ENCODE measurements around the gene LRP2. TPM values are rescaled to one million over a fixed set of nuclear protein-coding genes. Genes with fewer than 3 reads are reported as not detected.

The LRP2 gene
- polyA plus RNA-seq, 4 donors, result 0.01 to 10.4 TPM; not detected in 2

GRCh38 chr2:169386722-169387121 lies 24.4 kb upstream of the LRP2 start:
- WGBS, 3 donors, result 14 to 43% (median 27%) methylated on average over 2 of the region's 2 CpGs
- Histone ChIP-seq H3K4me1 (ENCODE audit: control insufficient read depth in 3 of 3, insufficient read depth in 2 of 3, low read depth in 1 of 3, low read length in 2 of 3) (peaks cover 0 to 10% (median 0%) of the 10 kb centered on the region in 3 donors), H3K4me3 (ENCODE audit: low read depth in 1 of 3, low read length in 3 of 3) (no peak overlapping the region), H3K27me3 (ENCODE audit: control insufficient read depth in 3 of 3, insufficient read depth in 3 of 3, low read length in 3 of 3) (peaks cover 0 to 3% (median 0%) of the 10 kb centered on the region in 3 donors), H3K9me3 (ENCODE audit: control insufficient read depth in 2 of 2, insufficient read depth in 1 of 2, low read depth in 1 of 2, low read length in 1 of 2) (no peaks in the 10 kb centered on the region), H3K27ac (ENCODE audit: low read depth in 1 of 3, low read length in 2 of 3) (peak overlapping the region in 1 of 3 donors; percentile 29), H3K36me3 (ENCODE audit: control insufficient read depth in 3 of 3, insufficient read depth in 2 of 3, low read depth in 1 of 3, low read length in 3 of 3) (no peaks in the 10 kb centered on the region)
- DNase-seq, result peak; percentile 32 to 68
- no peak for FAIRE-seq

- Histone ChIP-seq H3K27me3 (ENCODE audit: control insufficient read depth in 3 of 3, insufficient read depth in 3 of 3, low read length in 3 of 3) (peaks cover 0 to 3% (median 0%) of the 10 kb centered on the region in 3 donors), H3K27ac (ENCODE audit: low read depth in 1 of 3, low read length in 2 of 3) (no peak overlapping the region), H3K9me3 (ENCODE audit: control insufficient read depth in 2 of 2, insufficient read depth in 1 of 2, low read depth in 1 of 2, low read length in 1 of 2) (no peaks in the 10 kb centered on the region), H3K4me1 (ENCODE audit: control insufficient read depth in 3 of 3, insufficient read depth in 2 of 3, low read depth in 1 of 3, low read length in 2 of 3) (peaks cover 0 to 6% (median 0%) of the 10 kb centered on the region in 3 donors), H3K4me3 (ENCODE audit: low read depth in 1 of 3, low read length in 3 of 3) (no peak overlapping the region), H3K36me3 (ENCODE audit: control insufficient read depth in 3 of 3, insufficient read depth in 2 of 3, low read depth in 1 of 3, low read length in 3 of 3) (no peaks in the 10 kb centered on the region)
- WGBS, 3 donors, result 94 to 96% (median 94%) methylated on average over 6 of the region's 6 CpGs
- FAIRE-seq (no peak), DNase-seq (no peak)
Measured at GRCh38 chr2:169384816-169385215, 22.5 kb upstream of the LRP2 start.

GRCh38 chr2:169372561-169372960 lies 10.2 kb upstream of the LRP2 start:
- no peak for FAIRE-seq
- no peaks in the 10 kb centered on the region for H3K36me3 ChIP-seq (ENCODE audit: control insufficient read depth in 3 of 3, insufficient read depth in 2 of 3, low read depth in 1 of 3, low read length in 3 of 3)
- no peaks in the 10 kb centered on the region for H3K4me1 ChIP-seq (ENCODE audit: control insufficient read depth in 3 of 3, insufficient read depth in 2 of 3, low read depth in 1 of 3, low read length in 2 of 3)
- no peak overlapping the region for H3K4me3 ChIP-seq (ENCODE audit: low read depth in 1 of 3, low read length in 3 of 3)
- H3K27me3 ChIP-seq (ENCODE audit: control insufficient read depth in 3 of 3, insufficient read depth in 3 of 3, low read length in 3 of 3), result peaks cover 0 to 2% (median 0%) of the 10 kb centered on the region in 3 donors
- DNase-seq, result no peak
- no peak overlapping the region for H3K27ac ChIP-seq (ENCODE audit: low read depth in 1 of 3, low read length in 2 of 3)
- H3K9me3 ChIP-seq (ENCODE audit: control insufficient read depth in 2 of 2, insufficient read depth in 1 of 2, low read depth in 1 of 2, low read length in 1 of 2), result no peaks in the 10 kb centered on the region
- WGBS, 3 donors, result 81 to 85% (median 81%) methylated on average over 4 of the region's 4 CpGs

GRCh38 chr2:169366066-169366465 lies 3.7 kb upstream of the LRP2 start:
- H3K27me3 ChIP-seq (ENCODE audit: control insufficient read depth in 3 of 3, insufficient read depth in 3 of 3, low read length in 3 of 3), result peaks cover 5 to 29% (median 24%) of the 10 kb centered on the region in 3 donors
- H3K36me3 ChIP-seq (ENCODE audit: control insufficient read depth in 3 of 3, insufficient read depth in 2 of 3, low read depth in 1 of 3, low read length in 3 of 3), result no peaks in the 10 kb centered on the region
- H3K9me3 ChIP-seq (ENCODE audit: control insufficient read depth in 2 of 2, insufficient read depth in 1 of 2, low read depth in 1 of 2, low read length in 1 of 2), result no peaks in the 10 kb centered on the region
- DNase-seq (no peak), FAIRE-seq (no peak)
- H3K4me3 ChIP-seq (ENCODE audit: low read depth in 1 of 3, low read length in 3 of 3), result no peak overlapping the region
- peaks cover 2 to 15% (median 6%) of the 10 kb centered on the region in 3 donors for H3K4me1 ChIP-seq (ENCODE audit: control insufficient read depth in 3 of 3, insufficient read depth in 2 of 3, low read depth in 1 of 3, low read length in 2 of 3)
- H3K27ac ChIP-seq (ENCODE audit: low read depth in 1 of 3, low read length in 2 of 3), result no peak overlapping the region

- H3K9me3 ChIP-seq (ENCODE audit: control insufficient read depth in 2 of 2, insufficient read depth in 1 of 2, low read depth in 1 of 2, low read length in 1 of 2), result no peaks in the 10 kb centered on the region
- no peak overlapping the region for H3K27ac ChIP-seq (ENCODE audit: low read depth in 1 of 3, low read length in 2 of 3)
- peaks cover 2 to 15% (median 8%) of the 10 kb centered on the region in 3 donors for H3K4me1 ChIP-seq (ENCODE audit: control insufficient read depth in 3 of 3, insufficient read depth in 2 of 3, low read depth in 1 of 3, low read length in 2 of 3)
- peak; percentile 27 to 49 for DNase-seq
- no peak for FAIRE-seq
- peak overlapping the region in 2 of 3 donors; percentile 44 to 56 for H3K4me3 ChIP-seq (ENCODE audit: low read depth in 1 of 3, low read length in 3 of 3)
- peaks cover 5 to 35% (median 30%) of the 10 kb centered on the region in 3 donors for H3K27me3 ChIP-seq (ENCODE audit: control insufficient read depth in 3 of 3, insufficient read depth in 3 of 3, low read length in 3 of 3)
- no peaks in the 10 kb centered on the region for H3K36me3 ChIP-seq (ENCODE audit: control insufficient read depth in 3 of 3, insufficient read depth in 2 of 3, low read depth in 1 of 3, low read length in 3 of 3)
- WGBS, 3 donors, result 0 to 9% (median 0%) methylated on average over 4 of the region's 4 CpGs
Measured at GRCh38 chr2:169365029-169365480, 2.7 kb upstream of the LRP2 start.

GRCh38 chr2:169363560-169364150 lies 1.3 kb upstream of the LRP2 start:
- peaks cover 2 to 15% (median 8%) of the 10 kb centered on the region in 3 donors for H3K4me1 ChIP-seq (ENCODE audit: control insufficient read depth in 3 of 3, insufficient read depth in 2 of 3, low read depth in 1 of 3, low read length in 2 of 3)
- DNase-seq, result peak; percentile 8 to 62
- WGBS, 3 donors, result 1% methylated on average over 25 to 26 of the region's 26 CpGs
- peaks cover 5 to 35% (median 32%) of the 10 kb centered on the region in 3 donors for H3K27me3 ChIP-seq (ENCODE audit: control insufficient read depth in 3 of 3, insufficient read depth in 3 of 3, low read length in 3 of 3)
- no peak for FAIRE-seq
- H3K4me3 ChIP-seq (ENCODE audit: low read depth in 1 of 3, low read length in 3 of 3), result peak overlapping the region in 2 of 3 donors; percentile 44 to 56
- no peak overlapping the region for H3K27ac ChIP-seq (ENCODE audit: low read depth in 1 of 3, low read length in 2 of 3)
- H3K9me3 ChIP-seq (ENCODE audit: control insufficient read depth in 2 of 2, insufficient read depth in 1 of 2, low read depth in 1 of 2, low read length in 1 of 2), result no peaks in the 10 kb centered on the region
- no peaks in the 10 kb centered on the region for H3K36me3 ChIP-seq (ENCODE audit: control insufficient read depth in 3 of 3, insufficient read depth in 2 of 3, low read depth in 1 of 3, low read length in 3 of 3)

GRCh38 chr2:169362894-169363559 lies 693 bp upstream of the LRP2 start:
- FAIRE-seq (no peak), DNase-seq (peak in 1 of 2 donors; percentile 10)
- H3K4me3 ChIP-seq (ENCODE audit: low read depth in 1 of 3, low read length in 3 of 3), result peak overlapping the region in 2 of 3 donors; percentile 44 to 56
- peaks cover 5 to 35% (median 34%) of the 10 kb centered on the region in 3 donors for H3K27me3 ChIP-seq (ENCODE audit: control insufficient read depth in 3 of 3, insufficient read depth in 3 of 3, low read length in 3 of 3)
- 2 to 3% (median 2%) methylated on average over 24 of the region's 24 CpGs for WGBS, 3 donors
- H3K4me1 ChIP-seq (ENCODE audit: control insufficient read depth in 3 of 3, insufficient read depth in 2 of 3, low read depth in 1 of 3, low read length in 2 of 3), result peaks cover 2 to 15% (median 8%) of the 10 kb centered on the region in 3 donors
- H3K9me3 ChIP-seq (ENCODE audit: control insufficient read depth in 2 of 2, insufficient read depth in 1 of 2, low read depth in 1 of 2, low read length in 1 of 2), result no peaks in the 10 kb centered on the region
- no peak overlapping the region for H3K27ac ChIP-seq (ENCODE audit: low read depth in 1 of 3, low read length in 2 of 3)
- no peaks in the 10 kb centered on the region for H3K36me3 ChIP-seq (ENCODE audit: control insufficient read depth in 3 of 3, insufficient read depth in 2 of 3, low read depth in 1 of 3, low read length in 3 of 3)

GRCh38 chr2:169361706-169362117 lies 622 bp downstream of the LRP2 start:
- DNase-seq (peak; percentile 8 to 73), FAIRE-seq (no peak)
- Histone ChIP-seq H3K36me3 (ENCODE audit: control insufficient read depth in 3 of 3, insufficient read depth in 2 of 3, low read depth in 1 of 3, low read length in 3 of 3) (no peaks in the 10 kb centered on the region), H3K9me3 (ENCODE audit: control insufficient read depth in 2 of 2, insufficient read depth in 1 of 2, low read depth in 1 of 2, low read length in 1 of 2) (no peaks in the 10 kb centered on the region), H3K27me3 (ENCODE audit: control insufficient read depth in 3 of 3, insufficient read depth in 3 of 3, low read length in 3 of 3) (peaks cover 5 to 37% (median 35%) of the 10 kb centered on the region in 3 donors), H3K4me3 (ENCODE audit: low read depth in 1 of 3, low read length in 3 of 3) (peak overlapping the region; percentile 22 to 56 (median 44)), H3K4me1 (ENCODE audit: control insufficient read depth in 3 of 3, insufficient read depth in 2 of 3, low read depth in 1 of 3, low read length in 2 of 3) (peaks cover 2 to 15% (median 8%) of the 10 kb centered on the region in 3 donors), H3K27ac (ENCODE audit: low read depth in 1 of 3, low read length in 2 of 3) (no peak overlapping the region)
- 0 to 1% (median 0%) methylated on average over 32 of the region's 32 CpGs for WGBS, 3 donors

Data from small intestine (tissue), 7 donors.